ENCODE data around the gene ATG16L1.

Gene ATG16L1

GRCh38 chr2:233264667-233265066 lies 13.2 kb downstream of the ATG16L1 start:
- TF ChIP-seq, protein P1, sequence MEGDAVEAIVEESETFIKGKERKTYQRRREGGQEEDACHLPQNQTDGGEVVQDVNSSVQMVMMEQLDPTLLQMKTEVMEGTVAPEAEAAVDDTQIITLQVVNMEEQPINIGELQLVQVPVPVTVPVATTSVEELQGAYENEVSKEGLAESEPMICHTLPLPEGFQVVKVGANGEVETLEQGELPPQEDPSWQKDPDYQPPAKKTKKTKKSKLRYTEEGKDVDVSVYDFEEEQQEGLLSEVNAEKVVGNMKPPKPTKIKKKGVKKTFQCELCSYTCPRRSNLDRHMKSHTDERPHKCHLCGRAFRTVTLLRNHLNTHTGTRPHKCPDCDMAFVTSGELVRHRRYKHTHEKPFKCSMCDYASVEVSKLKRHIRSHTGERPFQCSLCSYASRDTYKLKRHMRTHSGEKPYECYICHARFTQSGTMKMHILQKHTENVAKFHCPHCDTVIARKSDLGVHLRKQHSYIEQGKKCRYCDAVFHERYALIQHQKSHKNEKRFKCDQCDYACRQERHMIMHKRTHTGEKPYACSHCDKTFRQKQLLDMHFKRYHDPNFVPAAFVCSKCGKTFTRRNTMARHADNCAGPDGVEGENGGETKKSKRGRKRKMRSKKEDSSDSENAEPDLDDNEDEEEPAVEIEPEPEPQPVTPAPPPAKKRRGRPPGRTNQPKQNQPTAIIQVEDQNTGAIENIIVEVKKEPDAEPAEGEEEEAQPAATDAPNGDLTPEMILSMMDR (IDR thresholded peaks at IDR 0.05; ENCODE audit: low read depth, low read length) = no peak
- no peak overlapping the region for H3K4me3 ChIP-seq (ENCODE audit: low read depth, low read length)

DNA sequence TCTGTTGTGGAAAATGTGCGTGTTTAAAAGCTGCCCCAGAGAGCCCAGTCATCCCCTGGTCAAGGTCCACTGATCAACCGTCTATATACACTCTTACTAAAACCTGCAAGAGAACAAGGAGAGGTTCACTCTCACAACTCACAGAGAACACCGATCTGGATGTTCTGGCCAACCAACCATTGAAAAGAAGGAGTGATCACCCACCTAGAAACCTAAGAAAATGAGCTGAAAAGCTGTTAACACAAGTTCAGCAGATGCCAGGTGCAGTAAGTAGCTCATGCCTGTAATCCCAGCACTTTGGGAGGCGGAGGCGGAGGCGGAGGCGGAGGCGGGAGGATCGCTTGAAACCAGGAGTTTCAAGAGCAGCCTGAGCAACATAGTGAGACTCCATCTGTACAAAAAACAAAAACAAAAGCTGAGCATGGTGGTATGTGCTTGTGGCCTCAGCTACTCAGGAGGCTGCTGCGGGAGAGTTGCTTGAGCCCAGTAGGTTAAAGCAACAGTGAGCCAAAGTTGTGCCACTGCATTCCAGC lies 14.5 kb downstream of the ATG16L1 start:
- TF ChIP-seq, protein P1 (IDR thresholded peaks at IDR 0.05; ENCODE audit: low read depth, low read length) = no peak
- no peak overlapping the region for H3K4me3 ChIP-seq (ENCODE audit: low read depth, low read length)

GRCh38 chr2:233266481-233266880 lies 15.0 kb downstream of the ATG16L1 start:
- TF ChIP-seq, protein P1 (IDR thresholded peaks at IDR 0.05; ENCODE audit: low read depth, low read length) = no peak
- H3K4me3 ChIP-seq (ENCODE audit: low read depth, low read length) = no peak overlapping the region

DNA sequence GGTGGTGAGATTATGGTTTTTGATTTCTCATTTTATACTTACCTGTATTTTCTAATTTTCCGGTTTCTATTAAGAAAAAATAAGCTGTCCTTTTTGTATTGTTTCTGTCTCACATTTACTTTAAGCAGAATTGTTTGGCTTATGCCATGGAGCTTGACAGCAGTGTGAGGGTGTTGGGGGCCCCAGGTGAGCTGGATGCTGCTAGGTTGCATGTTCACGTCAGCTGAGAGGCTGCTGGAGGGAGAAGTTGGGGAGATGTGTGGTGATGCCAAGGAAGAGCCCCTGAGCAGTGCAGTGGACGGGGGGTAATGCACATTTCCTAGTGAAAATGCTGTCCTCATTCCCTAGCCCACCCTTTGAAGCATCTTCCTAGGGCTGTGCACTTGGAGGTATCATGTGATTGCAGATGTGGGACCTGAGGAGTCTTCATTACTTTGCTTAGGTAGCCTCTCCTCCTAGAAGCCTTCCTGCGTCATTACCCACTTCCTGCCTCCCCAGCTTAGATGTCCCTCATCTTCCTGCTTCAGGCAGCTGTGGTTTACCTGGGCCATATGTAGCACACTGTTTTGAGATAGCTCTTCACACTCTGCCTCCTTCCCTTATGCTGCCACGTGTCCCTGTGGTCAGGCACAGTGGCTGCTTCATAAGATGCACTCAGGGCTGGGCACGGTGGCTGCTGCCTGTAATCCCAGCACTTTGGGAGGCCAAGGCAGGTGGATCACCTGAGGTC lies 16.2 kb downstream of the ATG16L1 start:
- no peak overlapping the region for H3K4me3 ChIP-seq (ENCODE audit: low read depth, low read length)
- TF ChIP-seq, protein P1 (IDR thresholded peaks at IDR 0.05; ENCODE audit: low read depth, low read length) = no peak

DNA sequence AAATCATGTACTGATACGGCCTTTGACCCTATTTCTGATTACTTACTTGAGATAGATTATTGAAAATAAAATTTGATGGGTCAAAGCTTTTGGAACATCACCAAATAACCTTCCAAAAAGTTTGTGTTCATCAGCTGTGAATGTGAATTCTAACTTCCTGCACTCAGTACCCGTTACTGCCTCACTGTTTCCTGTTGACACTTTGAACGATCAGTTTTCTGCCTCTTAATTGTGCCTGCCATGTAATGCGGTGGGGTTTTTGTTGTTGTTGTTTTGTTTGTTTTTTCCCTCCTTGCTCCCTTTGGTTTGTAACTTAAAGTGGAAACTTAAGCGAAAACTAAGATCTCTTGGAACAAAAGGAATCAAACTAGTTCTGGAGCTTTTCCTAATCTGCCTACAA lies 18.9 kb downstream of the ATG16L1 start:
- TF ChIP-seq, protein P1 (IDR thresholded peaks at IDR 0.05; ENCODE audit: low read depth, low read length) = no peak

GRCh38 chr2:233270951-233271350 lies 19.5 kb downstream of the ATG16L1 start:
- no peak overlapping the region for H3K4me3 ChIP-seq (ENCODE audit: low read depth, low read length)
- TF ChIP-seq, protein P1 (IDR thresholded peaks at IDR 0.05; ENCODE audit: low read depth, low read length) = no peak

More for the DNA sequence above, 18.9 kb downstream of the ATG16L1 start:
- no peak overlapping the region for H3K4me3 ChIP-seq (ENCODE audit: low read depth, low read length)

- H3K4me3 ChIP-seq (ENCODE audit: low read depth, low read length) = no peak overlapping the region
- TF ChIP-seq, protein P1 (IDR thresholded peaks at IDR 0.05; ENCODE audit: low read depth, low read length) = no peak
Observed at GRCh38 chr2:233271693-233272092, 20.2 kb downstream of the ATG16L1 start.

Measured in WI38 (cell line).